ENCODE results near the gene KRT40. TPM values are rescaled to one million over a fixed set of nuclear protein-coding genes. Genes with fewer than 3 reads are reported as not detected.

The KRT40 gene
- total RNA-seq, 1 experiment from 2014 or later: not detected

- H3K4me3 Mint-ChIP-seq (ENCODE audit: unreplicated experiment): no peak overlapping the region
- no peaks in the 10 kb centered on the region for H3K36me3 ChIP-seq (ENCODE audit: control insufficient read depth, insufficient read depth, low read length)
- BruUV-seq (replicated peaks): no TSS peak
- no peak for TF ChIP-seq CTCF (IDR thresholded peaks at IDR 0.05; ENCODE audit: insufficient read depth in 1 of 2, low read depth in 1 of 2, low read length in 1 of 2, severe bottlenecking in 1 of 2, unreplicated experiment in 1 of 2)
- DNase-seq: no peak
- ChIA-PET CTCF (no interaction called here), POLR2A (no interaction called here)
- H3K4me1 ChIP-seq: peaks cover 39% of the 10 kb centered on the region
- H3K4me3 ChIP-seq (ENCODE audit: low read depth, low read length): no peak overlapping the region
- H3K9me3 ChIP-seq: no peaks in the 10 kb centered on the region
- no peaks in the 10 kb centered on the region for H3K27me3 Mint-ChIP-seq (ENCODE audit: insufficient read depth, unreplicated experiment)
- peaks cover 23% of the 10 kb centered on the region for H3K36me3 Mint-ChIP-seq (ENCODE audit: insufficient read depth, unreplicated experiment)
- no peaks in the 10 kb centered on the region for H3K27me3 ChIP-seq (replicated peaks; ENCODE audit: control insufficient read depth, insufficient read depth, low read length)
- no peak overlapping the region for H3K27ac Mint-ChIP-seq (ENCODE audit: unreplicated experiment)
- H3K4me1 Mint-ChIP-seq (ENCODE audit: low read depth, unreplicated experiment): peaks cover 26% of the 10 kb centered on the region
- intact Hi-C loops (cut with micrococcal nuclease; ENCODE audit: unreplicated experiment): no loop called here
- H3K9me3 Mint-ChIP-seq (ENCODE audit: unreplicated experiment): peaks cover 13% of the 10 kb centered on the region
These were observed 43.9 kb downstream of the KRT40 start for GRCh38 chr17:40940266-40940665.

GRCh38 chr17:40938981-40939380 is 45.1 kb downstream of the KRT40 start:
- TF ChIP-seq CTCF (IDR thresholded peaks at IDR 0.05; ENCODE audit: insufficient read depth in 1 of 2, low read depth in 1 of 2, low read length in 1 of 2, severe bottlenecking in 1 of 2, unreplicated experiment in 1 of 2): no peak
- CTCF ChIA-PET: no interaction called here
- no peak for DNase-seq
- H3K4me3 ChIP-seq (ENCODE audit: low read depth, low read length): no peak overlapping the region
- intact Hi-C loops (cut with micrococcal nuclease; ENCODE audit: unreplicated experiment): loop anchor here (1.0 kb wide), 1 partner anchor 19 kb away; no protein-coding TSS in a partner anchor
- H3K9me3 ChIP-seq: no peaks in the 10 kb centered on the region
- Mint-ChIP-seq H3K4me3 (ENCODE audit: unreplicated experiment) (no peak overlapping the region), H3K9me3 (ENCODE audit: unreplicated experiment) (peaks cover 13% of the 10 kb centered on the region), H3K4me1 (ENCODE audit: low read depth, unreplicated experiment) (peaks cover 33% of the 10 kb centered on the region), H3K27ac (ENCODE audit: unreplicated experiment) (peak overlapping the region; percentile 77), H3K36me3 (ENCODE audit: insufficient read depth, unreplicated experiment) (peaks cover 31% of the 10 kb centered on the region), H3K27me3 (ENCODE audit: insufficient read depth, unreplicated experiment) (no peaks in the 10 kb centered on the region)
- BruUV-seq (replicated peaks): TSS peak; percentile 23
- POLR2A ChIA-PET: no interaction called here
- no peaks in the 10 kb centered on the region for H3K27me3 ChIP-seq (replicated peaks; ENCODE audit: control insufficient read depth, insufficient read depth, low read length)
- H3K4me1 ChIP-seq: peaks cover 39% of the 10 kb centered on the region
- no peaks in the 10 kb centered on the region for H3K36me3 ChIP-seq (ENCODE audit: control insufficient read depth, insufficient read depth, low read length)

- Mint-ChIP-seq H3K9me3 (ENCODE audit: unreplicated experiment) (peaks cover 5% of the 10 kb centered on the region), H3K36me3 (ENCODE audit: insufficient read depth, unreplicated experiment) (peaks cover 31% of the 10 kb centered on the region), H3K27me3 (ENCODE audit: insufficient read depth, unreplicated experiment) (no peaks in the 10 kb centered on the region), H3K4me1 (ENCODE audit: low read depth, unreplicated experiment) (peaks cover 43% of the 10 kb centered on the region), H3K27ac (ENCODE audit: unreplicated experiment) (peak within 1 kb of the TSS; percentile 77), H3K4me3 (ENCODE audit: unreplicated experiment) (peak within 1 kb of the TSS; percentile 43)
- Histone ChIP-seq H3K9me3 (no peaks in the 10 kb centered on the region), H3K36me3 (ENCODE audit: control insufficient read depth, insufficient read depth, low read length) (no peaks in the 10 kb centered on the region), H3K4me3 (ENCODE audit: low read depth, low read length) (peak within 1 kb of the TSS; percentile 23; the same call in 1 of the 2 replicates), H3K4me1 (peaks cover 52% of the 10 kb centered on the region), H3K27me3 (replicated peaks; ENCODE audit: control insufficient read depth, insufficient read depth, low read length) (no peaks in the 10 kb centered on the region)
- DNase-seq: no peak
- BruUV-seq (replicated peaks): no TSS peak
- ChIA-PET CTCF (no interaction called here), POLR2A (no interaction called here)
- TF ChIP-seq CTCF (IDR thresholded peaks at IDR 0.05; ENCODE audit: insufficient read depth in 1 of 2, low read depth in 1 of 2, low read length in 1 of 2, severe bottlenecking in 1 of 2, unreplicated experiment in 1 of 2): no peak
- intact Hi-C loops (cut with micrococcal nuclease; ENCODE audit: unreplicated experiment): no loop called here
These were observed 46.7 kb downstream of the KRT40 start, which contains the start of gene KRT23 for GRCh38 chr17:40937384-40937819. TSS of gene KRT23 (minus strand) at chr17:40937646. CDS start at chr17:40936603, 1,043 bp downstream.
